ENCODE measurements around the gene GHITM. TPM values are rescaled to one million over a fixed set of nuclear protein-coding genes. Genes with fewer than 3 reads are reported as not detected.

GHITM gene
- total and polyA plus RNA-seq, 2 experiments from 2014 or later = 97.1 to 105 TPM

DNA sequence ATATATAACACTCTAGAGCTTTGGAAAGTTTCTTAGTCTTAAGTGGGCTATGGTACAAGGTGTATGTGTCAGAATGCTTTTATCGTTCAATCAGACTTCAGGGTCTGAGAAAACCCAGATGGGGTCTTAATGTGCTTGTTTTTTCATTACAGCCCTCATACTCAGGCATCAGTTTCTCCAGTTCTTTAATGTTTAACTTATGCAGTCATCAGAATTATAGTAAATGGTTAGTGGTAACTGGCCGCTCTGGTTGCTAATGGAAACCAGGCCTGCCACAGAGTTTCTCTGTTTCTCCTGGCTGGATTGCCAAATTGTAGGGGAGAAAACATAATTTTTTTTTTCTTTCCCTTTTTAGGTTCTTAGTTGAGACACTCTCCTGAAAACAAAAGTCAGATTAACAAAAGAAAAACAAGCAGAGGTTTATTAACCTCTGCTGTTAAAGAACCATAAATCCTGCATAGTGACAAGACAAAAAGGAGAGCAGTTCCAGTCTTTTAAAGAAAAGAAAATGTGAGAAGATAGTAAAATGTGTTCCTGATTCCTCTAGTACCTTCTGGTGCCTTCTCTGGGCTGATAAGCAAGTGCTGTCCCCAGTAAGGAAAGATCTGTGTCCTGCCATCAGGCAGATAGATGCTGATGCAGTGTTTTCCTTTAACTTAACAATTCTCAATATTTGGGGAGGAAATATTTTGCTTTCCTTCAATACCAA is 21.5 kb upstream of the GHITM start:
- H3K4me1 ChIP-seq (ENCODE audit: insufficient read depth) = 0 out of 2 replicates have a peak, but pooled peaks cover 4% of the 10 kb centered on the region
- no peaks in the 10 kb centered on the region for H3K79me2 ChIP-seq (replicated peaks; ENCODE audit: insufficient read depth)
- no peaks in the 10 kb centered on the region for H3K27me3 Mint-ChIP-seq (ENCODE audit: insufficient read depth, low read depth, poor library complexity)
- no peaks in the 10 kb centered on the region for H3K9me3 Mint-ChIP-seq
- H3K4me2 ChIP-seq = no peak overlapping the region
- H4K20me1 ChIP-seq (replicated peaks; ENCODE audit: insufficient read depth) = no peaks in the 10 kb centered on the region
- no peaks in the 10 kb centered on the region for H3K36me3 ChIP-seq (ENCODE audit: insufficient read depth)
- H3K4me1 Mint-ChIP-seq = peaks cover 5% of the 10 kb centered on the region; the same call in 2 of the 3 replicates
- H3K4me3 Mint-ChIP-seq = no peak overlapping the region
- TF ChIP-seq CREB1 (CRISPR knock-in tag; IDR thresholded peaks at IDR 0.05; ENCODE audit: low read depth) (no peak), NANOG (IDR thresholded peaks at IDR 0.05; ENCODE audit: borderline replicate concordance) (no peak), JUNB (IDR thresholded peaks at IDR 0.05; ENCODE audit: unreplicated experiment) (no peak), EZH2phosphoT487 (IDR thresholded peaks at IDR 0.05; ENCODE audit: unreplicated experiment) (no peak), STAT1 (IDR thresholded peaks at IDR 0.05; ENCODE audit: unreplicated experiment) (no peak), POLR2AphosphoS5 (IDR thresholded peaks at IDR 0.05; ENCODE audit: low read depth) (no peak), EZH2 (IDR thresholded peaks at IDR 0.05; ENCODE audit: low read depth, unreplicated experiment) (no peak), ZNF114 (CRISPR knock-in tag; IDR thresholded peaks at IDR 0.05) (no peak), ZNF331 (CRISPR knock-in tag; IDR thresholded peaks at IDR 0.05; ENCODE audit: low read depth) (no peak)
- TF ChIP-seq, protein P1, sequence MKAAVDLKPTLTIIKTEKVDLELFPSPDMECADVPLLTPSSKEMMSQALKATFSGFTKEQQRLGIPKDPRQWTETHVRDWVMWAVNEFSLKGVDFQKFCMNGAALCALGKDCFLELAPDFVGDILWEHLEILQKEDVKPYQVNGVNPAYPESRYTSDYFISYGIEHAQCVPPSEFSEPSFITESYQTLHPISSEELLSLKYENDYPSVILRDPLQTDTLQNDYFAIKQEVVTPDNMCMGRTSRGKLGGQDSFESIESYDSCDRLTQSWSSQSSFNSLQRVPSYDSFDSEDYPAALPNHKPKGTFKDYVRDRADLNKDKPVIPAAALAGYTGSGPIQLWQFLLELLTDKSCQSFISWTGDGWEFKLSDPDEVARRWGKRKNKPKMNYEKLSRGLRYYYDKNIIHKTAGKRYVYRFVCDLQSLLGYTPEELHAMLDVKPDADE (IDR thresholded peaks at IDR 0.05) = no peak
- TF ChIP-seq, protein P2, sequence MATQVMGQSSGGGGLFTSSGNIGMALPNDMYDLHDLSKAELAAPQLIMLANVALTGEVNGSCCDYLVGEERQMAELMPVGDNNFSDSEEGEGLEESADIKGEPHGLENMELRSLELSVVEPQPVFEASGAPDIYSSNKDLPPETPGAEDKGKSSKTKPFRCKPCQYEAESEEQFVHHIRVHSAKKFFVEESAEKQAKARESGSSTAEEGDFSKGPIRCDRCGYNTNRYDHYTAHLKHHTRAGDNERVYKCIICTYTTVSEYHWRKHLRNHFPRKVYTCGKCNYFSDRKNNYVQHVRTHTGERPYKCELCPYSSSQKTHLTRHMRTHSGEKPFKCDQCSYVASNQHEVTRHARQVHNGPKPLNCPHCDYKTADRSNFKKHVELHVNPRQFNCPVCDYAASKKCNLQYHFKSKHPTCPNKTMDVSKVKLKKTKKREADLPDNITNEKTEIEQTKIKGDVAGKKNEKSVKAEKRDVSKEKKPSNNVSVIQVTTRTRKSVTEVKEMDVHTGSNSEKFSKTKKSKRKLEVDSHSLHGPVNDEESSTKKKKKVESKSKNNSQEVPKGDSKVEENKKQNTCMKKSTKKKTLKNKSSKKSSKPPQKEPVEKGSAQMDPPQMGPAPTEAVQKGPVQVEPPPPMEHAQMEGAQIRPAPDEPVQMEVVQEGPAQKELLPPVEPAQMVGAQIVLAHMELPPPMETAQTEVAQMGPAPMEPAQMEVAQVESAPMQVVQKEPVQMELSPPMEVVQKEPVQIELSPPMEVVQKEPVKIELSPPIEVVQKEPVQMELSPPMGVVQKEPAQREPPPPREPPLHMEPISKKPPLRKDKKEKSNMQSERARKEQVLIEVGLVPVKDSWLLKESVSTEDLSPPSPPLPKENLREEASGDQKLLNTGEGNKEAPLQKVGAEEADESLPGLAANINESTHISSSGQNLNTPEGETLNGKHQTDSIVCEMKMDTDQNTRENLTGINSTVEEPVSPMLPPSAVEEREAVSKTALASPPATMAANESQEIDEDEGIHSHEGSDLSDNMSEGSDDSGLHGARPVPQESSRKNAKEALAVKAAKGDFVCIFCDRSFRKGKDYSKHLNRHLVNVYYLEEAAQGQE (IDR thresholded peaks at IDR 0.05; ENCODE audit: unreplicated experiment) = no peak
- TF ChIP-seq, protein P3, sequence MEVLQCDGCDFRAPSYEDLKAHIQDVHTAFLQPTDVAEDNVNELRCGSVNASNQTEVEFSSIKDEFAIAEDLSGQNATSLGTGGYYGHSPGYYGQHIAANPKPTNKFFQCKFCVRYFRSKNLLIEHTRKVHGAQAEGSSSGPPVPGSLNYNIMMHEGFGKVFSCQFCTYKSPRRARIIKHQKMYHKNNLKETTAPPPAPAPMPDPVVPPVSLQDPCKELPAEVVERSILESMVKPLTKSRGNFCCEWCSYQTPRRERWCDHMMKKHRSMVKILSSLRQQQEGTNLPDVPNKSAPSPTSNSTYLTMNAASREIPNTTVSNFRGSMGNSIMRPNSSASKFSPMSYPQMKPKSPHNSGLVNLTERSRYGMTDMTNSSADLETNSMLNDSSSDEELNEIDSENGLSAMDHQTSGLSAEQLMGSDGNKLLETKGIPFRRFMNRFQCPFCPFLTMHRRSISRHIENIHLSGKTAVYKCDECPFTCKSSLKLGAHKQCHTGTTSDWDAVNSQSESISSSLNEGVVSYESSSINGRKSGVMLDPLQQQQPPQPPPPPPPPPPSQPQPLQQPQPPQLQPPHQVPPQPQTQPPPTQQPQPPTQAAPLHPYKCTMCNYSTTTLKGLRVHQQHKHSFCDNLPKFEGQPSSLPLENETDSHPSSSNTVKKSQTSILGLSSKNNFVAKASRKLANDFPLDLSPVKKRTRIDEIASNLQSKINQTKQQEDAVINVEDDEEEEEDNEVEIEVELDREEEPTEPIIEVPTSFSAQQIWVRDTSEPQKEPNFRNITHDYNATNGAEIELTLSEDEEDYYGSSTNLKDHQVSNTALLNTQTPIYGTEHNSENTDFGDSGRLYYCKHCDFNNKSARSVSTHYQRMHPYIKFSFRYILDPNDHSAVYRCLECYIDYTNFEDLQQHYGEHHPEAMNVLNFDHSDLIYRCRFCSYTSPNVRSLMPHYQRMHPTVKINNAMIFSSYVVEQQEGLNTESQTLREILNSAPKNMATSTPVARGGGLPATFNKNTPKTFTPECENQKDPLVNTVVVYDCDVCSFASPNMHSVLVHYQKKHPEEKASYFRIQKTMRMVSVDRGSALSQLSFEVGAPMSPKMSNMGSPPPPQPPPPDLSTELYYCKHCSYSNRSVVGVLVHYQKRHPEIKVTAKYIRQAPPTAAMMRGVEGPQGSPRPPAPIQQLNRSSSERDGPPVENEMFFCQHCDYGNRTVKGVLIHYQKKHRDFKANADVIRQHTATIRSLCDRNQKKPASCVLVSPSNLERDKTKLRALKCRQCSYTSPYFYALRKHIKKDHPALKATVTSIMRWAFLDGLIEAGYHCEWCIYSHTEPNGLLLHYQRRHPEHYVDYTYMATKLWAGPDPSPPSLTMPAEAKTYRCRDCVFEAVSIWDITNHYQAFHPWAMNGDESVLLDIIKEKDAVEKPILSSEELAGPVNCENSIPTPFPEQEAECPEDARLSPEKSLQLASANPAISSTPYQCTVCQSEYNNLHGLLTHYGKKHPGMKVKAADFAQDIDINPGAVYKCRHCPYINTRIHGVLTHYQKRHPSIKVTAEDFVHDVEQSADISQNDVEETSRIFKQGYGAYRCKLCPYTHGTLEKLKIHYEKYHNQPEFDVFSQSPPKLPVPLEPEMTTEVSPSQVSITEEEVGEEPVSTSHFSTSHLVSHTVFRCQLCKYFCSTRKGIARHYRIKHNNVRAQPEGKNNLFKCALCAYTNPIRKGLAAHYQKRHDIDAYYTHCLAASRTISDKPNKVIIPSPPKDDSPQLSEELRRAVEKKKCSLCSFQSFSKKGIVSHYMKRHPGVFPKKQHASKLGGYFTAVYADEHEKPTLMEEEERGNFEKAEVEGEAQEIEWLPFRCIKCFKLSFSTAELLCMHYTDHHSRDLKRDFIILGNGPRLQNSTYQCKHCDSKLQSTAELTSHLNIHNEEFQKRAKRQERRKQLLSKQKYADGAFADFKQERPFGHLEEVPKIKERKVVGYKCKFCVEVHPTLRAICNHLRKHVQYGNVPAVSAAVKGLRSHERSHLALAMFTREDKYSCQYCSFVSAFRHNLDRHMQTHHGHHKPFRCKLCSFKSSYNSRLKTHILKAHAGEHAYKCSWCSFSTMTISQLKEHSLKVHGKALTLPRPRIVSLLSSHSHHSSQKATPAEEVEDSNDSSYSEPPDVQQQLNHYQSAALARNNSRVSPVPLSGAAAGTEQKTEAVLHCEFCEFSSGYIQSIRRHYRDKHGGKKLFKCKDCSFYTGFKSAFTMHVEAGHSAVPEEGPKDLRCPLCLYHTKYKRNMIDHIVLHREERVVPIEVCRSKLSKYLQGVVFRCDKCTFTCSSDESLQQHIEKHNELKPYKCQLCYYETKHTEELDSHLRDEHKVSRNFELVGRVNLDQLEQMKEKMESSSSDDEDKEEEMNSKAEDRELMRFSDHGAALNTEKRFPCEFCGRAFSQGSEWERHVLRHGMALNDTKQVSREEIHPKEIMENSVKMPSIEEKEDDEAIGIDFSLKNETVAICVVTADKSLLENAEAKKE (CRISPR knock-in tag; IDR thresholded peaks at IDR 0.05) = no peak
- TF ChIP-seq, protein P4, sequence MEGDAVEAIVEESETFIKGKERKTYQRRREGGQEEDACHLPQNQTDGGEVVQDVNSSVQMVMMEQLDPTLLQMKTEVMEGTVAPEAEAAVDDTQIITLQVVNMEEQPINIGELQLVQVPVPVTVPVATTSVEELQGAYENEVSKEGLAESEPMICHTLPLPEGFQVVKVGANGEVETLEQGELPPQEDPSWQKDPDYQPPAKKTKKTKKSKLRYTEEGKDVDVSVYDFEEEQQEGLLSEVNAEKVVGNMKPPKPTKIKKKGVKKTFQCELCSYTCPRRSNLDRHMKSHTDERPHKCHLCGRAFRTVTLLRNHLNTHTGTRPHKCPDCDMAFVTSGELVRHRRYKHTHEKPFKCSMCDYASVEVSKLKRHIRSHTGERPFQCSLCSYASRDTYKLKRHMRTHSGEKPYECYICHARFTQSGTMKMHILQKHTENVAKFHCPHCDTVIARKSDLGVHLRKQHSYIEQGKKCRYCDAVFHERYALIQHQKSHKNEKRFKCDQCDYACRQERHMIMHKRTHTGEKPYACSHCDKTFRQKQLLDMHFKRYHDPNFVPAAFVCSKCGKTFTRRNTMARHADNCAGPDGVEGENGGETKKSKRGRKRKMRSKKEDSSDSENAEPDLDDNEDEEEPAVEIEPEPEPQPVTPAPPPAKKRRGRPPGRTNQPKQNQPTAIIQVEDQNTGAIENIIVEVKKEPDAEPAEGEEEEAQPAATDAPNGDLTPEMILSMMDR (conservative IDR thresholded peaks at IDR 0.05; ENCODE audit: low read depth in 2 of 2) = no peak
- H3K4me3 ChIP-seq = no peak overlapping the region
- no peaks in the 10 kb centered on the region for H3K36me3 Mint-ChIP-seq (ENCODE audit: low read depth)
- H3K27ac ChIP-seq (ENCODE audit: low read depth) = no peak overlapping the region
- no peak overlapping the region for H2AFZ ChIP-seq
- no peaks in the 10 kb centered on the region for H3K27me3 ChIP-seq (ENCODE audit: insufficient read depth)
- H3K27ac Mint-ChIP-seq = no peak overlapping the region
- ATAC-seq (no peak), DNase-seq (ENCODE audit: low spot score) (no peak)
- H3K9me2 ChIP-seq (ENCODE audit: insufficient read depth) = 0 out of 2 replicates have a peak, but pooled peaks cover 3% of the 10 kb centered on the region
- H3F3A ChIP-seq (replicated peaks; ENCODE audit: low read depth) = no peaks in the 10 kb centered on the region
